Parathyroid adenoma (tissue), 2 donors: ENCODE results near the gene VWC2L.

Experiments
- H2AFZ ChIP-seq: fragments of 300-600 bp; sonication (generic); one replicate; pipeline ENCODE4 v1.7.0; 2017; ENCODE audit warnings: antibody characterized with exemption, mild to moderate bottlenecking
- H3K27ac ChIP-seq: fragments of 300-600 bp; sonication (generic); one replicate; pipeline ENCODE4 v1.7.0; 2017
- H3K27me3 ChIP-seq: fragments of 300-600 bp; sonication (generic); one replicate; pipeline ENCODE4 v1.7.0; 2017; ENCODE audit warnings: low read length; ENCODE audit not compliant: control insufficient read depth, insufficient read depth
- H3K36me3 ChIP-seq: fragments of 300-600 bp; sonication (generic); one replicate; pipeline ENCODE4 v1.7.0; 2017; ENCODE audit warnings: low read length; ENCODE audit not compliant: control insufficient read depth, insufficient read depth
- H3K4me1 ChIP-seq: fragments of 300-600 bp; sonication (generic); one replicate; pipeline ENCODE4 v1.7.0; 2017; ENCODE audit warnings: control low read depth
- H3K4me2 ChIP-seq: fragments of 300-600 bp; sonication (generic); one replicate; pipeline ENCODE4 v1.7.0; 2017; ENCODE audit warnings: low read length
- H3K4me3 ChIP-seq: fragments of 300-600 bp; sonication (generic); one replicate; pipeline ENCODE4 v1.7.0; 2017; ENCODE audit warnings: low read depth, low read length
- H3K79me2 ChIP-seq: fragments of 300-600 bp; sonication (generic); one replicate; pipeline ENCODE4 v1.7.0; 2017; ENCODE audit warnings: control low read depth
- H3K9ac ChIP-seq: fragments of 300-600 bp; sonication (generic); one replicate; pipeline ENCODE4 v1.7.0; 2017; ENCODE audit warnings: mild to moderate bottlenecking
- H3K9me3 ChIP-seq: fragments of 300-600 bp; sonication (generic); one replicate; pipeline ENCODE4 v1.7.0; 2017; ENCODE audit warnings: low read length; ENCODE audit not compliant: control insufficient read depth
- TF ChIP-seq, protein P1 (sequence below): fragments of 300-600 bp; sonication (generic); IDR thresholded peaks from one replicate; pipeline ENCODE4 v1.7.0; 2017; ENCODE audit warnings: antibody characterized with exemption, mild to moderate bottlenecking
- donor health status: primary hyperparathyroidism.

The VWC2L gene

DNA sequence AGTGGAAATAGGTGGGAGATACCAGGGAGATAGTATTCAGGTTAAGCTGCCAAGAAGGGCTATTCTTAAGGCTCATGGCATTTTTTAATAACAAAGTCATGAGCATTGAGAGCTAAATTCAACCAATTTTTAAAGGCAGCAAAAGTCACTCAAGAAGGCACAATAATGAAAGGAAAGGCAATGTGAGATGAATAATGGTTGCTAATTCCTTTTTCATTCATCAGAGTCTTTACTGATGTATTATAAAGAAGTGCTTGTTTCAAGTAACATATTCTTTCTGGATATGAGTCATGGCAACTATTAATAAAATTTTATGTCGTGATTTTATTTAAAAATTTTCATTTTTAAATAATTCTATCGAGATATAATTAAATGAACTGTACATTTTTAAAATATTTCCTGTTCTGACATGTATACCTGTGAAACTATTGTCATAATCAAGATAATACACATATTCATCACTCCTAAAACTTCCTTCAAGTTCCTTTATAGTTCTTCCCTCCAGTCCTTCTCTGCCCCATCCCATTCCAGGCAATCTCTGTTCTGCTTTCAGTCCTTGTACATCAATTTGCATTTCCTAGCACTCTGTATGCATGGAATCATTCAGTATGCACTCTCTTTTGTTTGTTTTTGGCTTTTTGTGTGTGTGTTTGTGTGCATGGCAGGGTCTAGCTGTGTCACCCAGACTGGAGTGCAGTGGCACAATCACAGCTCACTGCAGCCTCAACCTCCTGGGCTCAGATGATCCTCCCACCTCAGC, 40.8 kb downstream of the VWC2L start:
- Histone ChIP-seq H3K4me2 (no peak overlapping the region), H3K36me3 (no peaks in the 10 kb centered on the region)
- TF ChIP-seq, protein P1, sequence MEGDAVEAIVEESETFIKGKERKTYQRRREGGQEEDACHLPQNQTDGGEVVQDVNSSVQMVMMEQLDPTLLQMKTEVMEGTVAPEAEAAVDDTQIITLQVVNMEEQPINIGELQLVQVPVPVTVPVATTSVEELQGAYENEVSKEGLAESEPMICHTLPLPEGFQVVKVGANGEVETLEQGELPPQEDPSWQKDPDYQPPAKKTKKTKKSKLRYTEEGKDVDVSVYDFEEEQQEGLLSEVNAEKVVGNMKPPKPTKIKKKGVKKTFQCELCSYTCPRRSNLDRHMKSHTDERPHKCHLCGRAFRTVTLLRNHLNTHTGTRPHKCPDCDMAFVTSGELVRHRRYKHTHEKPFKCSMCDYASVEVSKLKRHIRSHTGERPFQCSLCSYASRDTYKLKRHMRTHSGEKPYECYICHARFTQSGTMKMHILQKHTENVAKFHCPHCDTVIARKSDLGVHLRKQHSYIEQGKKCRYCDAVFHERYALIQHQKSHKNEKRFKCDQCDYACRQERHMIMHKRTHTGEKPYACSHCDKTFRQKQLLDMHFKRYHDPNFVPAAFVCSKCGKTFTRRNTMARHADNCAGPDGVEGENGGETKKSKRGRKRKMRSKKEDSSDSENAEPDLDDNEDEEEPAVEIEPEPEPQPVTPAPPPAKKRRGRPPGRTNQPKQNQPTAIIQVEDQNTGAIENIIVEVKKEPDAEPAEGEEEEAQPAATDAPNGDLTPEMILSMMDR: no peak

DNA sequence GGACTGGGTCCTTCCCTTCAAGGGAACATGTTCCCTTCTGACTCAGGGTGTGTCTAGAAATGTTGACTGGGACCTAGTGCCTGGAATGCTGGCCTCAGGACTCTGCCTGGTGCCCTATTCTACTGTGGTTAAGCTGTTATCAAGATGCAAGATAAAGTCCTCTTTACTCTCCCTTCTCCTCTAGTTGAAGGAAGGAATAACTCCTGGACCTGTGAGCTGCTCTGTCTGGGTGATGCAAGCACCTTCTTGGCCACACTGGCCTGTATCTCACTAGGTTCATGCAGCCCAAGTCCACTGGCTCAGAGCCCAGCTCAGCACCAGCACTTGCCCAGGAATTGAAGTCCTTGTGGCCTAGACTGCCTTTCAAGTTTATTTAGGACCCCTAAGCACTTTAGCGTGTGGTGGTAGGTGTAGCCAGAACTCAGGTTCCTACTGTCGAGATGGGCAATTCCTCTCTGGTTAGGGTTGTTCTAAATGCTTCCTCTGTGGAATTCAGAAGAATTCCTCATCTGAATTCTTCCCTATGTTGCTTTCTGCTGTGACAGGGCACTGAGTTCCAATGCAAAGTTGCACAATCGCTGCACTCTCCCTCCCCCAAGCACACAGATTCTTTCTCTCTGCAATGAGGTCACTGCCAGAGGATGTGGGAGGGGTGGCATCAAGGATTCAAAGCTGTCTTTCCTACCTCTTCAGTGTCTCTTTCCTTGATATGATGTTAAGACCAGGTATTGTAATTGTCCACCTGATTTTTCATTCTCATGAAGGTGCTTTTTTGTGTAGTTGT, 54.7 kb downstream of the VWC2L start:
- Histone ChIP-seq H3K79me2 (no peaks in the 10 kb centered on the region), H3K9ac (no peak overlapping the region), H3K9me3 (no peaks in the 10 kb centered on the region), H3K4me1 (no peaks in the 10 kb centered on the region), H3K27ac (no peak overlapping the region), H3K4me3 (no peak overlapping the region), H2AFZ (no peak overlapping the region), H3K36me3 (no peaks in the 10 kb centered on the region), H3K27me3 (no peaks in the 10 kb centered on the region), H3K4me2 (no peak overlapping the region)
- TF ChIP-seq, protein P1: no peak

More for the DNA sequence above, 40.8 kb downstream of the VWC2L start:
- Histone ChIP-seq H3K9me3 (no peaks in the 10 kb centered on the region), H3K27ac (no peak overlapping the region), H3K79me2 (no peaks in the 10 kb centered on the region), H3K4me1 (no peaks in the 10 kb centered on the region), H3K9ac (no peak overlapping the region), H3K27me3 (no peaks in the 10 kb centered on the region), H2AFZ (no peak overlapping the region), H3K4me3 (no peak overlapping the region)

DNA sequence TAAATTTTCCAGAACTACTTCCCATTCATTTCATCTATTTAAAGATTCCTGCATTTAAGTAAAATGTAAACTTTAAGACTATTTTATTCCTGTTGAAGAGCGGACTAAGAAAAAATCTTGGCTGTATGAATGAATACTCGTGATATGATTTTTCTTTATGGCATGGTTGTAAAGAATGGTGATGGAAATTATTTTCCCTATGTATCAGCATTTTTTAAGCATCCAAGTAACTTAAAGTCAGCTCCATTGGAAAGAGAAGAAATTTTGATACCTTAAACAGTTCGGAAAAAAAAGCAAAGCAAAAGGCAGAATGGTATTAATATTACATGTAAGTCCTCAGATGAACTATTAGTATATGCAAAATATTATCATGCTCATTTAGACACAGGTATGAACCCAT, 58.9 kb downstream of the VWC2L start:
- Histone ChIP-seq H3K4me2 (no peak overlapping the region), H3K27ac (no peak overlapping the region), H3K79me2 (no peaks in the 10 kb centered on the region), H3K36me3 (no peaks in the 10 kb centered on the region), H3K27me3 (no peaks in the 10 kb centered on the region), H3K4me3 (no peak overlapping the region), H3K9ac (no peak overlapping the region), H3K9me3 (no peaks in the 10 kb centered on the region), H2AFZ (no peak overlapping the region), H3K4me1 (no peaks in the 10 kb centered on the region)
- TF ChIP-seq, protein P1: no peak

DNA sequence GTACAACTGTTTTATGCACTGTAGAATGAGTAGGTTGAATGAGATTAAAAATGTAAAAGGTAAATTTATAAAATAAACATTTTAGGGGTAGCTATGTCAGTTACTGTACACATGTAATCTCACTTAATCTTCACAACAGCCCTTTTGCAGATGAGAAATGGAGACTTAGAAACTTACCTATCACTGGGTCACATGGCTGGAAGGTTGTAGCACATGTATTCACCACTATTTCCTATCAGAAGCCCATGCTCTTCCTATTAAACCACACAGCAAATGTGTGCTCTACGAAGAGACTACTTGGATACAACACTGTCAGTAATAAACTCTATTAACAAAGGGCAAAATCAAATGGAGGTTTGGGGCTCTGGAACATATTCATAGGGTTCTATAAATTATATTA, 60.5 kb downstream of the VWC2L start:
- Histone ChIP-seq H3K4me1 (no peaks in the 10 kb centered on the region), H2AFZ (no peak overlapping the region), H3K4me2 (no peak overlapping the region), H3K36me3 (no peaks in the 10 kb centered on the region), H3K79me2 (no peaks in the 10 kb centered on the region), H3K27me3 (no peaks in the 10 kb centered on the region), H3K4me3 (no peak overlapping the region), H3K9me3 (no peaks in the 10 kb centered on the region), H3K27ac (no peak overlapping the region), H3K9ac (no peak overlapping the region)
- TF ChIP-seq, protein P1: no peak
